ENCODE measurements around the gene NANOS2.

NANOS2 gene

DNA sequence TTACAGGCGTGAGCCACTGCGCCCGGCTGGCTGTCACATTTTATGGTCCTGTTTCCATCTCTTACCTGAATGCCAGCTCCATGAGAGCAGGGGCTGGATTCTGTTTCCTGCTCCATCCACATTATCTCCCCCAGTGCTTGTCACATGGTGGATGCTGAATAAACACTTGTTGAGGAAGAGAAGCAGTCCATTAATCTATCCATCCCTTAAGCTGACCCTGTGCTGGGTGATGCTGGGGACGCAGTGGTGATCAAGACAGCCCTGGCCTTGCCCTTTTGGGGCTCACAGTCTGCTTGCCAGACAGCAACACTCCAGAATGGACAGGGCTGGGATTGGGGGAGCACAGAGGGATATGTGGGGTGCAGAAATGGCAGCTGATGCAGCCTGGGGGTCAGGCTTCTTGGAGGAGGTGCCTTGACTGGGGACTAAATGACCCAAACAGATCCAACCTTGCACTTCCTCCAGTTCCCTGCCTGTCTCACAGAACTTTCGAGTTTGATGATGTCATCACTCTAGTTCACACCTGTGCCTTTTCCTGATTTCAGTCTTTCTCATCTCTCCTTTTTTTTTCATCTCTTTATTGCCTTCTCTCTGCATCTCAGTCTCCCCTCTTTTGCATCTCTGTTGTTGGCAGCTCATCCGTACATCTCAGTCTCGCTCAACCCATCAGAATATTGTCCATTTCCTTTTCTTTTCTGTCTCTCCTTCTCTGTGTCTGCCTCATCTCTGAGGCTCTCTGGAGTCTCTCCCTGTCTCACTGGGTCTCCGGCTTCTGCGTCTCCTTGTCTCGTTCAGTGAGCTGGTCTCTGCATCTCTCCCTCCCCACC is 33.3 kb downstream of the NANOS2 start:
- H3K9ac ChIP-seq (ENCODE audit: low read length): no peak overlapping the region
- H2AFZ ChIP-seq (ENCODE audit: low read length): no peak overlapping the region
- no peak overlapping the region for H3K4me3 ChIP-seq (ENCODE audit: low read length)

DNA sequence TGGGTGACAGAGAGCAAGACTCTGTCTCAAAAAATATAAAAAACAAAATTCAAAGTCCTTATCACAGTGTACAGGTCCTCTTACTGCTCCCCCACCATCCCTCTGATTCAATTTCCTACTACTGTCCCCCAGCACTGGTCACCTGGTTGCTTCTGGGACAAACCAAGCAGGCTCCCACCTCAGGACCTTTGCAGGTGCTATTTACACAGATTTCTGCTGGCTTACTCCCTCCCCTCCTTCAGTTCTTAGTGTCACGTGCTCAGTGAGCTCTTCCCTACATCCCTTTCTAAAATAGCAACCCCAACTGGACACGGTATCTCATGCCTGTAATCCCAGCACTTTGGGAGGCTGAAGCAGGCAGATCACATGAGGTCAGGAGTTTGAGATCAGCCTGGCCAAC is 34.6 kb downstream of the NANOS2 start:
- Histone ChIP-seq H3K9me3 (replicated peaks; ENCODE audit: insufficient read depth, low read length) (no peaks in the 10 kb centered on the region), H3K36me3 (replicated peaks; ENCODE audit: insufficient read depth, low read length) (no peaks in the 10 kb centered on the region), H3K27me3 (replicated peaks; ENCODE audit: insufficient read depth, low read length) (peaks cover 27% of the 10 kb centered on the region), H4K20me1 (ENCODE audit: insufficient read depth, low read length) (no peaks in the 10 kb centered on the region), H3F3A (ENCODE audit: insufficient read depth, low read length) (peaks cover 5% of the 10 kb centered on the region), H3K4me2 (ENCODE audit: low read depth, low read length) (no peak overlapping the region), H3K79me2 (ENCODE audit: low read length) (peaks cover 14% of the 10 kb centered on the region), H3K4me1 (ENCODE audit: low read length) (peaks cover 21% of the 10 kb centered on the region), H3K4me3 (ENCODE audit: low read length) (no peak overlapping the region), H3K27ac (ENCODE audit: low read length) (no peak overlapping the region), H3K9me2 (replicated peaks; ENCODE audit: insufficient read depth, low read length) (no peaks in the 10 kb centered on the region), H2AFZ (ENCODE audit: low read length) (no peak overlapping the region), H3K9ac (ENCODE audit: low read length) (no peak overlapping the region)
- DNase-seq: no peak
- TF ChIP-seq EZH2phosphoT487 (IDR thresholded peaks at IDR 0.05; ENCODE audit: low read length) (no peak), EZH2 (optimal IDR thresholded peaks at IDR 0.05; ENCODE audit: low read depth, low read length) (no peak)
- TF ChIP-seq, protein P1, sequence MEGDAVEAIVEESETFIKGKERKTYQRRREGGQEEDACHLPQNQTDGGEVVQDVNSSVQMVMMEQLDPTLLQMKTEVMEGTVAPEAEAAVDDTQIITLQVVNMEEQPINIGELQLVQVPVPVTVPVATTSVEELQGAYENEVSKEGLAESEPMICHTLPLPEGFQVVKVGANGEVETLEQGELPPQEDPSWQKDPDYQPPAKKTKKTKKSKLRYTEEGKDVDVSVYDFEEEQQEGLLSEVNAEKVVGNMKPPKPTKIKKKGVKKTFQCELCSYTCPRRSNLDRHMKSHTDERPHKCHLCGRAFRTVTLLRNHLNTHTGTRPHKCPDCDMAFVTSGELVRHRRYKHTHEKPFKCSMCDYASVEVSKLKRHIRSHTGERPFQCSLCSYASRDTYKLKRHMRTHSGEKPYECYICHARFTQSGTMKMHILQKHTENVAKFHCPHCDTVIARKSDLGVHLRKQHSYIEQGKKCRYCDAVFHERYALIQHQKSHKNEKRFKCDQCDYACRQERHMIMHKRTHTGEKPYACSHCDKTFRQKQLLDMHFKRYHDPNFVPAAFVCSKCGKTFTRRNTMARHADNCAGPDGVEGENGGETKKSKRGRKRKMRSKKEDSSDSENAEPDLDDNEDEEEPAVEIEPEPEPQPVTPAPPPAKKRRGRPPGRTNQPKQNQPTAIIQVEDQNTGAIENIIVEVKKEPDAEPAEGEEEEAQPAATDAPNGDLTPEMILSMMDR (IDR thresholded peaks at IDR 0.05; ENCODE audit: low read length): no peak

More for the DNA sequence above, 33.3 kb downstream of the NANOS2 start:
- TF ChIP-seq EZH2 (optimal IDR thresholded peaks at IDR 0.05; ENCODE audit: low read depth, low read length): no peak
- TF ChIP-seq, protein P1 (IDR thresholded peaks at IDR 0.05; ENCODE audit: low read length): no peak
- TF ChIP-seq EZH2phosphoT487 (IDR thresholded peaks at IDR 0.05; ENCODE audit: low read length): no peak
- Histone ChIP-seq H3K4me1 (ENCODE audit: low read length) (peaks cover 24% of the 10 kb centered on the region), H3K27ac (ENCODE audit: low read length) (no peak overlapping the region), H3K9me2 (replicated peaks; ENCODE audit: insufficient read depth, low read length) (no peaks in the 10 kb centered on the region), H3K4me2 (ENCODE audit: low read depth, low read length) (no peak overlapping the region), H3F3A (ENCODE audit: insufficient read depth, low read length) (peaks cover 5% of the 10 kb centered on the region), H4K20me1 (ENCODE audit: insufficient read depth, low read length) (no peaks in the 10 kb centered on the region), H3K9me3 (replicated peaks; ENCODE audit: insufficient read depth, low read length) (no peaks in the 10 kb centered on the region), H3K79me2 (ENCODE audit: low read length) (peaks cover 17% of the 10 kb centered on the region), H3K36me3 (replicated peaks; ENCODE audit: insufficient read depth, low read length) (no peaks in the 10 kb centered on the region), H3K27me3 (replicated peaks; ENCODE audit: insufficient read depth, low read length) (peaks cover 14% of the 10 kb centered on the region)
- no peak for DNase-seq

DNA sequence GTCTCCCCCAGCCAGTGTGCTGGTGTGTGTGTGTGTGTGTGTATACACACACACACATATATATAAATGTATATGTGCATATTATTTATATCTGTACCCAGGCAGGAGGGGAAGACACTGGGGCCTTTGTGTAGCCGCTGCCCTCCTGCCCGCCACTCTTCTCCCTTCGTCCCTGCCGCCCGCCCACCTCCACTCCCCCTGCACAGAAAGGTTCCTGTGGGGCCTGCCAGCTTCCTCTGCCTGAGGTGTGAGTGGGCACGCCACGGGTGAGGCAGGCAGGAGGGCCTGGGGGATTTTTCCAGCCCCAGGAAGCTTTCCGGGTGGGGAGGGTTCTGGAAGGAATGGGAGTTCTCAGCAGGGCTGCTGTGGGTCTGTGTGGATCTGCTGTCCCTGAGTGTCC is 35.5 kb downstream of the NANOS2 start:
- no peak overlapping the region for H2AFZ ChIP-seq (ENCODE audit: low read length)
- no peaks in the 10 kb centered on the region for H3K9me2 ChIP-seq (replicated peaks; ENCODE audit: insufficient read depth, low read length)
- no peak overlapping the region for H3K4me3 ChIP-seq (ENCODE audit: low read length)
- H3K9ac ChIP-seq (ENCODE audit: low read length): no peak overlapping the region
- peaks cover 21% of the 10 kb centered on the region for H3K4me1 ChIP-seq (ENCODE audit: low read length)
- no peaks in the 10 kb centered on the region for H4K20me1 ChIP-seq (ENCODE audit: insufficient read depth, low read length)
- TF ChIP-seq, protein P1 (IDR thresholded peaks at IDR 0.05; ENCODE audit: low read length): no peak
- TF ChIP-seq EZH2phosphoT487 (IDR thresholded peaks at IDR 0.05; ENCODE audit: low read length) (no peak), EZH2 (optimal IDR thresholded peaks at IDR 0.05; ENCODE audit: low read depth, low read length) (no peak)
- H3K79me2 ChIP-seq (ENCODE audit: low read length): peaks cover 5% of the 10 kb centered on the region; the same call in 1 of the 2 replicates
- no peaks in the 10 kb centered on the region for H3K36me3 ChIP-seq (replicated peaks; ENCODE audit: insufficient read depth, low read length)
- H3K9me3 ChIP-seq (replicated peaks; ENCODE audit: insufficient read depth, low read length): no peaks in the 10 kb centered on the region
- no peak overlapping the region for H3K4me2 ChIP-seq (ENCODE audit: low read depth, low read length)
- H3K27ac ChIP-seq (ENCODE audit: low read length): no peak overlapping the region
- DNase-seq: no peak
- H3K27me3 ChIP-seq (replicated peaks; ENCODE audit: insufficient read depth, low read length): peaks cover 34% of the 10 kb centered on the region
- H3F3A ChIP-seq (ENCODE audit: insufficient read depth, low read length): peaks cover 5% of the 10 kb centered on the region
